Measurements from ENCODE around the gene SLC44A4.

GRCh38 chr6:31838968-31839367 is 39.8 kb downstream of the SLC44A4 start:
- no peak for TF ChIP-seq MAX (IDR thresholded peaks at IDR 0.05)
- TF ChIP-seq EGR1 (IDR thresholded peaks at IDR 0.05; ENCODE audit: low read depth in 2 of 2), result no peak
- TF ChIP-seq YY1 (IDR thresholded peaks at IDR 0.05), result no peak
- no peak for TF ChIP-seq CTCF (IDR thresholded peaks at IDR 0.05; ENCODE audit: low read depth, low read length, missing input control)
- TF ChIP-seq FOXA1 (IDR thresholded peaks at IDR 0.05), result no peak
- TF ChIP-seq GABPA (IDR thresholded peaks at IDR 0.05 in 1 of 2, conservative IDR thresholded peaks at IDR 0.05 in 1 of 2), result no peak
- TF ChIP-seq RXRA (IDR thresholded peaks at IDR 0.05), result no peak
